IPS-18c (cell line): ENCODE measurements around the gene EML4.
"Not testable (repeated sequence)": the region's sequence is repeated elsewhere in the genome, so short reads cannot be mapped to it uniquely, and the experiment has no call there.

Source experiments
- H3K4me3 ChIP-seq: 2 replicates; pipeline ENCODE4 v1.7.0; 2013; ENCODE audit warnings: low read depth, mild to moderate bottlenecking, low read length, moderate library complexity; ENCODE audit not compliant: insufficient read depth
- H3K9me3 ChIP-seq: one replicate; pipeline ENCODE4 v1.6.1; 2013; ENCODE audit warnings: mild to moderate bottlenecking, low read length, moderate library complexity; ENCODE audit not compliant: control insufficient read depth, insufficient read depth

Gene EML4

GRCh38 chr2:42360493-42360889 is 191.3 kb downstream of the EML4 start:
- Histone ChIP-seq H3K9me3 (no peaks in the 10 kb centered on the region), H3K4me3 (peak overlapping the region; percentile 97)

DNA sequence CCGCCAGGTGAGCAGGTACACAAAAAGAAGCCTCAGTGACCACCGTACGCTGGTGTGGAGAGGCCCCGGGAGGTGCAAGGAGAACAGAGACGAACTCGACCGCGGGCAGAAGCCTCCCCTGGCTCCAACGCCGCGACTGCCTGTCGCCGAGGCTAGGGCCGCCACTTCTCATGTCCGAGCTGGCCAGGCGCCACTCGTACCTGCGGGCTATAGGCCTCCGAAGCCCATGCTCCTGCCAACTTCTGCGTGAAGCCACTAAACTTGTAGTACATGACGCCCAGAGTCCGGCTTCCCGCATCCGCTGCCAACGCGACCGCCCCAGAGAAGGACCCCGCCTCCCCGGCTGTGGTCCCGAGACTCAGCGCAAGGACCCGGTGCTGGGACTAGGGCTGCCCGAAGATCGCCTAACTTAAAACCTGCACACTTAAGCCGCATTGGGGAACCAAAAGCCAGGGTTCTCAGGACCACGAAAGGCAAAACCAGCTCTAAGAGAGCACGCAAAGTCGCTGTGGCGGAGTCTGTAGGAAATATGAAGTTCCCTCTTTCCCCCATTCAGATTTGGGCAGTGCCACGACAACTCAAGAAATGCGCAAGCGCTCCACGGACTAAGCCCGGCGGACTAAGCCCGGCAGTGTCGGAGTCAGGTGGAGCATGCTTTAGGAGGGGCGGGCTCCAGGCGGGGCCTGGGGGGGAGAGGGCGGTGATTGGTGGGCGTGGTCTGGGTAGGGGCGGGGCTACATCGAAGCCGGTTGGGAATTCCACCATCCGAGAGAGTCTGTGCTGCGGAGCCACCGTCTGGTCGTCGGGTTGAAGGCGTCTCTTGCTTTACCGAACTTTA is 192.0 kb downstream of the EML4 start, which contains the start of gene COX7A2L:
TSS of gene COX7A2L (minus strand) at position 328 of the 838 bp plus-strand sequence. CDS start at position 272, 56 bp downstream.
- no peaks in the 10 kb centered on the region for H3K9me3 ChIP-seq
- H3K4me3 ChIP-seq = peak within 1 kb of the TSS; percentile 97

DNA sequence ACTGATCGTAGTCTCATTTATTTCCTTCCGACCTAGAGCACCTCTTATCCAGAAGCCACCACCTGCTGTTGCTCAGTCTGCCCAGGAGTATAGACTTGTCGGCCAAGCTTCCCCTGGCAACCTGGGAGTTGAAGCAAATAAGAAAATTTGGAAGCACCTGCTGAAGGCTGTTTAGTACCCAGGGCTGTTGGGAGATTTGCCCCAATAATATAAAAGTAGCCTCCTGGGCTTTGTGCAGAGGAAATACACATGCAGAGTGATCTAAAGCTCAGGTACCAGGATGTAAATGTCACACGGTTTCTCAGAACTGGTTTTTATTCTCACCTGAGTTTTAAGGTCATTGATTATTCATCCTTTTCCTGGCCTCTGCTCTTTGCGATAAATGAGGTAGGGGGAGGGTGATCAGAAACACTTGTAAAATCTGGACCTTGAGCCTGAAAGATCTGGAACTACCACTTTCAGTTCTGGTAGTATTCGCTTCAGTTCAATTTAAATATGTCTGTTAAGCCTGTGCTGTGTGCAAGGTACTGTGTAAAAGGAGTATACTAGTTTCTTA is 192.7 kb downstream of the EML4 start:
- no peak overlapping the region for H3K4me3 ChIP-seq
- H3K9me3 ChIP-seq = no peaks in the 10 kb centered on the region

- H3K4me3 ChIP-seq = no peak overlapping the region
Measured at GRCh38 chr2:42363413-42363812, 194.3 kb downstream of the EML4 start.

GRCh38 chr2:42364658-42365057 is 195.5 kb downstream of the EML4 start:
- no peaks in the 10 kb centered on the region for H3K9me3 ChIP-seq
- no peak overlapping the region for H3K4me3 ChIP-seq

More at GRCh38 chr2:42363413-42363812, 194.3 kb downstream of the EML4 start:
- no peaks in the 10 kb centered on the region for H3K9me3 ChIP-seq

DNA sequence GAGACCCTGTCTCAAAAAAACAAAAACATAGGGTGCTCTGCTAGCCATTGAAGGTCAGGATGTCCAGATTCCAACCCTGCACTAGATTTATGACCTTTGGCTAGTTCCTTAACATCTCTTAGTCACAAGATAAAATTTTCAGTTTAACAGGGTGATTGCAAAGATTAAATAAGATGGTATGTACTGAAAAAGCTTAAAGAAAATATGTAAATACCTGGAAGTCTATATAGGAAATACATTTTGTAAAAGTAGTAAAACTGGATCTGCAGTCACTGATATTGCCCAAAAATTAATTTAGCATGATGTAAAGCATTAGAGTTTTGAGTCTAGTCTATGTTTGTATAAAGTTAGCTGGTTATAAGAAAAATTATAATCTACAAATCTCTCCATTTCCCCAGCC is 197.3 kb downstream of the EML4 start:
- H3K9me3 ChIP-seq = no peaks in the 10 kb centered on the region
- no peak overlapping the region for H3K4me3 ChIP-seq

DNA sequence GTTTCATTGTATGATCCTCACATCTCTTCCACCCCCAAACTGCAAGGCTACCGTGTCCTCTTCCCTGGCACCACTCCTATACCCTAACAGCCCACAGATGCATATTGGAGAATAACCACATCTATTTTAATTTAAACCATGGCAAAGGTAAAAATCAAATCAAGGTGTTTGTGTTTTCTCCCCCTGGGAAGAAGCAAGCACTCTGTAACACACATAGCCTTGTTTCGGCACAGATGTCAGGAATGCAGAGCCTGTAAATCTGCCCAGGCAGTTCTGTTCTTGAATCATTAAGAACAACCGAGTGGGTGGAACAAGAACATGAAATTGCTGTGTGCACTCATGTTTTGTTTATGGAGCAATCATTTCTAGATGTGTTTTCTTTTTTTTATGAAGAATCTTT is 198.7 kb downstream of the EML4 start:
- Histone ChIP-seq H3K4me3 (no peak overlapping the region), H3K9me3 (no peaks in the 10 kb centered on the region)

GRCh38 chr2:42368817-42369531 is 199.8 kb downstream of the EML4 start:
- Histone ChIP-seq H3K9me3 (no peaks in the 10 kb centered on the region), H3K4me3 (no peak overlapping the region)

DNA sequence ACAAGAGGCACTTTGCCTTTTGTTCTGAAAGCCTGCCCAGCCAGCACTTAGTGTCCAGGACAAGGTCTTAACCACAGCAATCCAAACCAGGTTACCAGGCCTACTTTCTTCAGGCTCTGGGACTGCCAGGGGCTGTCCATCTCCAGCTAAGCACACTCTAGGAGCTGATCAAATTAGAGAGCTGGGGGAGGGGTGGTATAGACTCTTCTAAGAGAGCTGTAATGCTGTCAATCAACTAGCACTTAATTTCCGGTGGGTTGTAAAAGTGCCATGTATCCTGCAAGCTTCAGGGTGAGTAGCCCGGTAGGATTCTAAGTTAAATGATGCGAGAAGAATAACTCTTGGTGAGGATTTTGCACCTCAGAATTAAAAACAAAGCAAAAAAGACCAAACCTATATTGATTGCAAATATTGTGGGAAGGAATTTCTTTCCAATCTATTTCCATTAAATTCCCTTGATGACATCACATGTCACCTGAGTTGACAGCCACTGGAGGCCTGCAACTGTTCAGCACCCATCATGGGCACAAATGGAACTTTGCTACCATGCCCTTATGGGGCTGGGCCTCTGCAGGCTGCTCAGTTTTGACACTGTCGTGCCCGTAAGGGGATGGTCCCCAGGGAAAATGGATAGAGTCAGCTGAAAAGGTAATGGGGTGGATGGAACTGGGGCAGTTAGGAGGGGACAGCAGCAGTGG is 200.5 kb downstream of the EML4 start:
- no peaks in the 10 kb centered on the region for H3K9me3 ChIP-seq
- H3K4me3 ChIP-seq = no peak overlapping the region

DNA sequence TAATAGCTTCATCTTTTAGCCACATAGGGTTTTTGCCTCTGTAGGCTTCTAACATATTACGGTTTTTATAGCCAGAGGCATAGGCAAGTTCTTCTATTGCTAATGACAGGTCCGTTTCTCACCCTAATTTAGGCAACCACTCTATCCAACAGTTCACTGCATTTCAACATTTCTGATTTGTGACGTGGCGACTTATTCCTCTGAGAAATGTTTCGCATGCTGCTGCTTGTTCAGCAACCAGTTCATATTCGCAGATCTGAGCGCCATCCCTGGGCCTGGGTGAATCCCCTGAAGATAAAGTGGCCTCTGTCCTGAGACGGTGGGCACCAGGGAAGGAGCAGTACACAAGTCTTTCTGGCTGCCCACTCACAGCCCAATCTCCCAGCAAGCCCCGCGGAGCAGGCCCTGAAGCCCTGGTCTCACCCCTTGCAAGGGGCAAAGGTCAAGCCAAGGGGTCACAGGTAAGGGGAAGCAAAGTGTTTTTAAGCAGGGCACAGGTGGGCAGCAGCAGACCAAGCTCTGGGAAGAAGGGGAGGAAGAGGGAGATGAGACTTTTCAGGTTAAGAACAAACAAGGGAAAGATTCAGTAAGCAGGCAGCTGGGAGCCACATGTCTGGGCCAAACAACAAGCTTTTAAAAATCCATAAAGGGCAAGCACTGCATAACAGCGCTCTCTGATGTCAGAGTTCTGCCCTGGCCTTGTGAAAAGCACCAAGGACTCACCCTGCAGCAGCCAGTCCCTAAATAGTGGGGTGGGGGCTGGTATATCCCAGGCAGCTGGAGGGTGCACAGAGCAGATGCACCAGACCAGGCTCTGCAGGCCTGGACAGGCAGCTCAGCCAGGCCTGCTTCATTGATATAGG is 202.7 kb downstream of the EML4 start:
- Histone ChIP-seq H3K9me3 (no peaks in the 10 kb centered on the region), H3K4me3 (no peak overlapping the region)

GRCh38 chr2:42372474-42373200 is 203.5 kb downstream of the EML4 start:
- no peak overlapping the region for H3K4me3 ChIP-seq
- no peaks in the 10 kb centered on the region for H3K9me3 ChIP-seq

DNA sequence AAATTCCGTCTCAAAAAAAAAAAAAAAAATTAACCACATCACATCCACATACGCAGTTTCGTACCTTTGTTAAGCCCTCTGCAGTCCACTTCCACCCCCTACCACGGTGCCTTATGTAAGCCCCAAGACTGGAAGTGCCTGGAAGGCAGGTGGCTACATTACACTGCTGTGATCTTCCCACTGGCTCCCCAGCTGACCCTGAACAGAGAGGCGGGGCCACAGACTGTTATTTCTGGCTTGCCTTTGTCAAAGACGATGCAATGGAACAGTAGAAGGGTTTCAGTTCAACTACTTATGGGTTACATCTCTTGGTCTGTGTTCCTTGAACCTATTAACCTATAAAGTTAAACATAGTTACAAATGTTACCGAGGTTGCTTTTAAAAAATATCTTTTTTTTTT is 207.6 kb downstream of the EML4 start:
- H3K4me3 ChIP-seq = no peak overlapping the region
- no peaks in the 10 kb centered on the region for H3K9me3 ChIP-seq

DNA sequence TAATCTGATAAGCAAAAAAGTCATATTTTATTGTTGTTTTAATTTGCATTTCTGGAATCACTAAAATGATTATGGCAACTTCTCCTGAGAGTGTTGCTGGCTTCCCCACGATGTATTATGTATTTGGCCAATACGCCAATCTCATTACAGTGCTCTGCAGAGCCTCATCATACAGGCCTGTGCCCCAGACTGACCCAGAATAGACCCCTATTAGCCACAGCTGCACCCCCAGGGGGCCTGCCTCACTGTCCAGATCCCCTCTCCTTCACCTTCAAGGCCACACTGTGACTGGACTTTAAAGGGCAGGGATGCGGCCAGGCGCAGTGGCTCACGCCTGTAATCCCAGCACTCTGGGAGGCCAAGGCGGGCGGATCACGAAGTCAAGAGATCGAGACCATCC is 209.3 kb downstream of the EML4 start:
- no peaks in the 10 kb centered on the region for H3K9me3 ChIP-seq
- H3K4me3 ChIP-seq = no peak overlapping the region

DNA sequence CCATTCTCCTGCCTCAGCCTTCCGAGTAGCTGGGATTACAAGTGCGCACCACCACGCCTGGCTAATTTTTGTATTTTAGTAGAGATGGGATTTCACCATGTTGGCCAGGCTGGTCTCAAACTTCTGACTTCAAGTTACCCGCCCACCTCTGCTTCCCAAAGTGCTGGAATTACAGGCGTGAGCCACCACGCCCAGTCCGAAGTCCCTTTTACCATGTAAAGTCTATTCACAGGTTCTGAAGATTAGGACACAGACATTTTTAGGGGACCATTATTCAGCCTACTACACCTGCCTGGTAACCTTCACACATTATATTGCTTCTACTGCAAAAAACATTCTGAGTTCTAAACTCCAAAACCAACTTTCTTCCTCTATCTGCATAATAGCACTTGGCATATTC is 210.9 kb downstream of the EML4 start:
- H3K9me3 ChIP-seq, H3K4me3 ChIP-seq: not testable (repeated sequence)

GRCh38 chr2:42382144-42382543 is 213.0 kb downstream of the EML4 start:
- no peaks in the 10 kb centered on the region for H3K9me3 ChIP-seq
- no peak overlapping the region for H3K4me3 ChIP-seq
